Liver (tissue), 3 donors: ENCODE results near the gene VEGFC.

Source experiments
- GABPA ChIP-seq, 2 donors: IDR thresholded peaks in 1 of 2; conservative IDR thresholded peaks in 1 of 2; 2 replicates each; pipeline ENCODE4 v1.6.1; 2016; ENCODE audit warnings: antibody characterized with exemption in 2 of 2, mild to moderate bottlenecking in 1 of 2, moderate library complexity in 1 of 2
- HNF4G ChIP-seq: IDR thresholded peaks from 2 replicates; pipeline ENCODE4 v1.6.1; 2016; ENCODE audit warnings: antibody characterized with exemption
- JUND ChIP-seq, 2 donors: IDR thresholded peaks; 2 replicates each; pipeline ENCODE4 v1.6.1; 2016; ENCODE audit warnings: antibody characterized with exemption in 2 of 2
- NR2F2 ChIP-seq: IDR thresholded peaks from 2 replicates; pipeline ENCODE4 v1.6.1; 2016; ENCODE audit warnings: antibody characterized with exemption
- RAD21 ChIP-seq, 2 donors: IDR thresholded peaks; 2 replicates each; pipeline ENCODE4 v1.6.1; 2016; ENCODE audit warnings: antibody characterized with exemption in 2 of 2, mild to moderate bottlenecking in 2 of 2
- SP1 ChIP-seq: IDR thresholded peaks from 2 replicates; pipeline ENCODE4 v1.6.1; 2018; ENCODE audit warnings: antibody characterized with exemption, mild to moderate bottlenecking
- TAF1 ChIP-seq: conservative IDR thresholded peaks from 2 replicates; pipeline ENCODE4 v1.6.1; 2016; ENCODE audit warnings: antibody characterized with exemption, mild to moderate bottlenecking
- YY1 ChIP-seq: IDR thresholded peaks from 2 replicates; pipeline ENCODE4 v1.6.1; 2016; ENCODE audit warnings: antibody characterized with exemption, mild to moderate bottlenecking
- TF ChIP-seq, protein P1 (sequence below): fragments of 150-350 bp; IDR thresholded peaks from 2 replicates; pipeline ENCODE4 v1.5.1; 2017; ENCODE audit warnings: improper control_type of control experiment, low read depth, low read length; ENCODE audit not compliant: missing input control
- TF ChIP-seq, protein P2 (sequence below): IDR thresholded peaks from 2 replicates; pipeline ENCODE4 v1.6.1; 2016; ENCODE audit warnings: antibody characterized with exemption
- TF ChIP-seq, protein P3 (sequence below): IDR thresholded peaks from 2 replicates; pipeline ENCODE4 v1.6.1; 2016; ENCODE audit warnings: antibody characterized with exemption
- TF ChIP-seq, protein P4 (sequence below): IDR thresholded peaks from 2 replicates; pipeline ENCODE4 v1.6.1; 2016; ENCODE audit warnings: antibody characterized with exemption, mild to moderate bottlenecking
- donor health status: healthy.
- donor health status: healthy.

DNA sequence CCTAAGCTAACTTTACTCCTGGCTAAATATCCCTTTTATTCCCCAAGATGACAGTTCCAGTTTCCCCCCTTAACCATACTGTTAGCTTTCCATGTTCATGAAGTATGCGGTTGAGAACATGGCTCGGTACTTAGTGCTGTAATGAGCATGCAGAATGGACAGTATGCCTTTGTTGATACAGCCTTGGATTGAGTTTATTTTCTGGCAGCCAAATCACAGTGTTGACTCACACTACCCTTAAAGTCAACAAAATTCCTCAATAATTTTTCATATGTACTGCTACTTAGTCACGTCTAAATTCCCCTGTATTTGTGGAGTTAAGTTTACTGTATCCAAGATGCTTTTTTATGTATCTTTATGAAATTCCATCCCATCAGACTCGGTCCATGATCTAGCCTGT lies 1.4 kb upstream of the VEGFC start:
- TF ChIP-seq GABPA (IDR thresholded peaks at IDR 0.05 in 1 of 2, conservative IDR thresholded peaks at IDR 0.05 in 1 of 2) (no peak), YY1 (no peak), HNF4G (no peak), TAF1 (no peak), RAD21 (IDR thresholded peaks at IDR 0.05) (no peak), JUND (IDR thresholded peaks at IDR 0.05) (no peak), NR2F2 (no peak), SP1 (no peak)
- TF ChIP-seq, protein P1, sequence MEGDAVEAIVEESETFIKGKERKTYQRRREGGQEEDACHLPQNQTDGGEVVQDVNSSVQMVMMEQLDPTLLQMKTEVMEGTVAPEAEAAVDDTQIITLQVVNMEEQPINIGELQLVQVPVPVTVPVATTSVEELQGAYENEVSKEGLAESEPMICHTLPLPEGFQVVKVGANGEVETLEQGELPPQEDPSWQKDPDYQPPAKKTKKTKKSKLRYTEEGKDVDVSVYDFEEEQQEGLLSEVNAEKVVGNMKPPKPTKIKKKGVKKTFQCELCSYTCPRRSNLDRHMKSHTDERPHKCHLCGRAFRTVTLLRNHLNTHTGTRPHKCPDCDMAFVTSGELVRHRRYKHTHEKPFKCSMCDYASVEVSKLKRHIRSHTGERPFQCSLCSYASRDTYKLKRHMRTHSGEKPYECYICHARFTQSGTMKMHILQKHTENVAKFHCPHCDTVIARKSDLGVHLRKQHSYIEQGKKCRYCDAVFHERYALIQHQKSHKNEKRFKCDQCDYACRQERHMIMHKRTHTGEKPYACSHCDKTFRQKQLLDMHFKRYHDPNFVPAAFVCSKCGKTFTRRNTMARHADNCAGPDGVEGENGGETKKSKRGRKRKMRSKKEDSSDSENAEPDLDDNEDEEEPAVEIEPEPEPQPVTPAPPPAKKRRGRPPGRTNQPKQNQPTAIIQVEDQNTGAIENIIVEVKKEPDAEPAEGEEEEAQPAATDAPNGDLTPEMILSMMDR = no peak
- TF ChIP-seq, protein P2, sequence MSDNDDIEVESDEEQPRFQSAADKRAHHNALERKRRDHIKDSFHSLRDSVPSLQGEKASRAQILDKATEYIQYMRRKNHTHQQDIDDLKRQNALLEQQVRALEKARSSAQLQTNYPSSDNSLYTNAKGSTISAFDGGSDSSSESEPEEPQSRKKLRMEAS = no peak
- TF ChIP-seq, protein P3, sequence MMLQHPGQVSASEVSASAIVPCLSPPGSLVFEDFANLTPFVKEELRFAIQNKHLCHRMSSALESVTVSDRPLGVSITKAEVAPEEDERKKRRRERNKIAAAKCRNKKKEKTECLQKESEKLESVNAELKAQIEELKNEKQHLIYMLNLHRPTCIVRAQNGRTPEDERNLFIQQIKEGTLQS = no peak
- TF ChIP-seq, protein P4, sequence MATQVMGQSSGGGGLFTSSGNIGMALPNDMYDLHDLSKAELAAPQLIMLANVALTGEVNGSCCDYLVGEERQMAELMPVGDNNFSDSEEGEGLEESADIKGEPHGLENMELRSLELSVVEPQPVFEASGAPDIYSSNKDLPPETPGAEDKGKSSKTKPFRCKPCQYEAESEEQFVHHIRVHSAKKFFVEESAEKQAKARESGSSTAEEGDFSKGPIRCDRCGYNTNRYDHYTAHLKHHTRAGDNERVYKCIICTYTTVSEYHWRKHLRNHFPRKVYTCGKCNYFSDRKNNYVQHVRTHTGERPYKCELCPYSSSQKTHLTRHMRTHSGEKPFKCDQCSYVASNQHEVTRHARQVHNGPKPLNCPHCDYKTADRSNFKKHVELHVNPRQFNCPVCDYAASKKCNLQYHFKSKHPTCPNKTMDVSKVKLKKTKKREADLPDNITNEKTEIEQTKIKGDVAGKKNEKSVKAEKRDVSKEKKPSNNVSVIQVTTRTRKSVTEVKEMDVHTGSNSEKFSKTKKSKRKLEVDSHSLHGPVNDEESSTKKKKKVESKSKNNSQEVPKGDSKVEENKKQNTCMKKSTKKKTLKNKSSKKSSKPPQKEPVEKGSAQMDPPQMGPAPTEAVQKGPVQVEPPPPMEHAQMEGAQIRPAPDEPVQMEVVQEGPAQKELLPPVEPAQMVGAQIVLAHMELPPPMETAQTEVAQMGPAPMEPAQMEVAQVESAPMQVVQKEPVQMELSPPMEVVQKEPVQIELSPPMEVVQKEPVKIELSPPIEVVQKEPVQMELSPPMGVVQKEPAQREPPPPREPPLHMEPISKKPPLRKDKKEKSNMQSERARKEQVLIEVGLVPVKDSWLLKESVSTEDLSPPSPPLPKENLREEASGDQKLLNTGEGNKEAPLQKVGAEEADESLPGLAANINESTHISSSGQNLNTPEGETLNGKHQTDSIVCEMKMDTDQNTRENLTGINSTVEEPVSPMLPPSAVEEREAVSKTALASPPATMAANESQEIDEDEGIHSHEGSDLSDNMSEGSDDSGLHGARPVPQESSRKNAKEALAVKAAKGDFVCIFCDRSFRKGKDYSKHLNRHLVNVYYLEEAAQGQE = no peak
